ENCODE data around the gene IER2.
"Not testable (repeated sequence)": the region's sequence is repeated elsewhere in the genome, so short reads cannot be mapped to it uniquely, and the experiment has no call there.

Gene IER2

GRCh38 chr19:13149173-13149627, 1.0 kb upstream of the IER2 start:
- H3K9me3 ChIP-seq (ENCODE audit: control insufficient read depth in 2 of 2, low read length in 2 of 2); H3K36me3 ChIP-seq (ENCODE audit: control insufficient read depth in 2 of 2, insufficient read depth in 2 of 2, low read length in 2 of 2); H3K27me3 ChIP-seq (ENCODE audit: control insufficient read depth in 1 of 2, insufficient read depth in 2 of 2, low read length in 2 of 2): not testable (repeated sequence)
- Histone ChIP-seq H3K9ac (ENCODE audit: low read length in 2 of 2) (peak overlapping the region; percentile 60 to 100), H3K27ac (ENCODE audit: low read length) (peak overlapping the region; percentile 100), H3K4me1 (ENCODE audit: control insufficient read depth, insufficient read depth, low read length) (peaks cover 22% of the 10 kb centered on the region), H3K4me3 (ENCODE audit: low read length in 2 of 2) (peak overlapping the region; percentile 97 to 98)

GRCh38 chr19:13149628-13150186, 504 bp upstream of the IER2 start:
- Histone ChIP-seq H3K27ac (ENCODE audit: low read length) (peak overlapping the region; percentile 100), H3K9me3 (ENCODE audit: control insufficient read depth in 2 of 2, low read length in 2 of 2) (no peaks in the 10 kb centered on the region), H3K4me3 (ENCODE audit: low read length in 2 of 2) (peak overlapping the region; percentile 97 to 98), H3K27me3 (ENCODE audit: control insufficient read depth in 1 of 2, insufficient read depth in 2 of 2, low read length in 2 of 2) (no peaks in the 10 kb centered on the region), H3K4me1 (ENCODE audit: control insufficient read depth, insufficient read depth, low read length) (peaks cover 26% of the 10 kb centered on the region), H3K9ac (ENCODE audit: low read length in 2 of 2) (peak overlapping the region; percentile 60 to 100), H3K36me3 (ENCODE audit: control insufficient read depth in 2 of 2, insufficient read depth in 2 of 2, low read length in 2 of 2) (peaks cover 2 to 4% of the 10 kb centered on the region in 2 donors)

- Histone ChIP-seq H3K36me3 (ENCODE audit: control insufficient read depth in 2 of 2, insufficient read depth in 2 of 2, low read length in 2 of 2) (no peaks in the 10 kb centered on the region), H3K4me3 (ENCODE audit: low read length in 2 of 2) (peak overlapping the region; percentile 97 to 98), H3K27ac (ENCODE audit: low read length) (peak overlapping the region; percentile 100), H3K4me1 (ENCODE audit: control insufficient read depth, insufficient read depth, low read length) (peaks cover 38% of the 10 kb centered on the region), H3K27me3 (ENCODE audit: control insufficient read depth in 1 of 2, insufficient read depth in 2 of 2, low read length in 2 of 2) (no peaks in the 10 kb centered on the region), H3K9me3 (ENCODE audit: control insufficient read depth in 2 of 2, low read length in 2 of 2) (no peaks in the 10 kb centered on the region), H3K9ac (ENCODE audit: low read length in 2 of 2) (peak overlapping the region; percentile 100)
Observed at GRCh38 chr19:13150931-13151604, 857 bp downstream of the IER2 start.

- H3K4me3 ChIP-seq (ENCODE audit: low read length in 2 of 2), result peak overlapping the region; percentile 97 to 98
- peak overlapping the region; percentile 100 for H3K9ac ChIP-seq (ENCODE audit: low read length in 2 of 2)
- H3K9me3 ChIP-seq (ENCODE audit: control insufficient read depth in 2 of 2, low read length in 2 of 2), result no peaks in the 10 kb centered on the region
- H3K27ac ChIP-seq (ENCODE audit: low read length), result peak overlapping the region; percentile 100
- peaks cover 40% of the 10 kb centered on the region for H3K4me1 ChIP-seq (ENCODE audit: control insufficient read depth, insufficient read depth, low read length)
- no peaks in the 10 kb centered on the region for H3K36me3 ChIP-seq (ENCODE audit: control insufficient read depth in 2 of 2, insufficient read depth in 2 of 2, low read length in 2 of 2)
- no peaks in the 10 kb centered on the region for H3K27me3 ChIP-seq (ENCODE audit: control insufficient read depth in 1 of 2, insufficient read depth in 2 of 2, low read length in 2 of 2)
Observed at GRCh38 chr19:13151605-13152355, 1.6 kb downstream of the IER2 start.

GRCh38 chr19:13152356-13152973, 2.3 kb downstream of the IER2 start:
- no peaks in the 10 kb centered on the region for H3K36me3 ChIP-seq (ENCODE audit: control insufficient read depth in 2 of 2, insufficient read depth in 2 of 2, low read length in 2 of 2)
- H3K9me3 ChIP-seq (ENCODE audit: control insufficient read depth in 2 of 2, low read length in 2 of 2), result no peaks in the 10 kb centered on the region
- H3K9ac ChIP-seq (ENCODE audit: low read length in 2 of 2), result peak overlapping the region; percentile 95 to 96
- H3K27me3 ChIP-seq (ENCODE audit: control insufficient read depth in 1 of 2, insufficient read depth in 2 of 2, low read length in 2 of 2), result no peaks in the 10 kb centered on the region
- H3K27ac ChIP-seq (ENCODE audit: low read length), result peak overlapping the region; percentile 98
- peak overlapping the region; percentile 97 to 98 for H3K4me3 ChIP-seq (ENCODE audit: low read length in 2 of 2)
- H3K4me1 ChIP-seq (ENCODE audit: control insufficient read depth, insufficient read depth, low read length), result peaks cover 40% of the 10 kb centered on the region

- Histone ChIP-seq H3K27me3 (ENCODE audit: control insufficient read depth in 1 of 2, insufficient read depth in 2 of 2, low read length in 2 of 2) (no peaks in the 10 kb centered on the region), H3K9ac (ENCODE audit: low read length in 2 of 2) (peak overlapping the region; percentile 95 to 96), H3K27ac (ENCODE audit: low read length) (peak overlapping the region; percentile 98), H3K4me1 (ENCODE audit: control insufficient read depth, insufficient read depth, low read length) (peaks cover 40% of the 10 kb centered on the region), H3K36me3 (ENCODE audit: control insufficient read depth in 2 of 2, insufficient read depth in 2 of 2, low read length in 2 of 2) (no peaks in the 10 kb centered on the region), H3K9me3 (ENCODE audit: control insufficient read depth in 2 of 2, low read length in 2 of 2) (no peaks in the 10 kb centered on the region), H3K4me3 (ENCODE audit: low read length in 2 of 2) (peak overlapping the region; percentile 97 to 98)
Observed at GRCh38 chr19:13152974-13153568, 2.9 kb downstream of the IER2 start.

GRCh38 chr19:13153569-13154240, 3.5 kb downstream of the IER2 start:
- Histone ChIP-seq H3K27me3 (ENCODE audit: control insufficient read depth in 1 of 2, insufficient read depth in 2 of 2, low read length in 2 of 2) (no peaks in the 10 kb centered on the region), H3K9ac (ENCODE audit: low read length in 2 of 2) (peak overlapping the region; percentile 95 to 96), H3K4me1 (ENCODE audit: control insufficient read depth, insufficient read depth, low read length) (peaks cover 38% of the 10 kb centered on the region), H3K27ac (ENCODE audit: low read length) (peak overlapping the region; percentile 98), H3K9me3 (ENCODE audit: control insufficient read depth in 2 of 2, low read length in 2 of 2) (no peaks in the 10 kb centered on the region), H3K36me3 (ENCODE audit: control insufficient read depth in 2 of 2, insufficient read depth in 2 of 2, low read length in 2 of 2) (no peaks in the 10 kb centered on the region), H3K4me3 (ENCODE audit: low read length in 2 of 2) (peak overlapping the region; percentile 97 to 98)

GRCh38 chr19:13154241-13154778, 4.1 kb downstream of the IER2 start:
- Histone ChIP-seq H3K27ac (ENCODE audit: low read length) (peak overlapping the region; percentile 98), H3K4me3 (ENCODE audit: low read length in 2 of 2) (peak overlapping the region; percentile 97 to 98), H3K9ac (ENCODE audit: low read length in 2 of 2) (peak overlapping the region; percentile 95 to 96), H3K4me1 (ENCODE audit: control insufficient read depth, insufficient read depth, low read length) (peaks cover 35% of the 10 kb centered on the region), H3K36me3 (ENCODE audit: control insufficient read depth in 2 of 2, insufficient read depth in 2 of 2, low read length in 2 of 2) (no peaks in the 10 kb centered on the region), H3K9me3 (ENCODE audit: control insufficient read depth in 2 of 2, low read length in 2 of 2) (no peaks in the 10 kb centered on the region), H3K27me3 (ENCODE audit: control insufficient read depth in 1 of 2, insufficient read depth in 2 of 2, low read length in 2 of 2) (no peaks in the 10 kb centered on the region)

- H3K36me3 ChIP-seq (ENCODE audit: control insufficient read depth in 2 of 2, insufficient read depth in 2 of 2, low read length in 2 of 2), result no peaks in the 10 kb centered on the region
- no peaks in the 10 kb centered on the region for H3K27me3 ChIP-seq (ENCODE audit: control insufficient read depth in 1 of 2, insufficient read depth in 2 of 2, low read length in 2 of 2)
- peak overlapping the region; percentile 97 to 98 for H3K4me3 ChIP-seq (ENCODE audit: low read length in 2 of 2)
- H3K9me3 ChIP-seq (ENCODE audit: control insufficient read depth in 2 of 2, low read length in 2 of 2), result no peaks in the 10 kb centered on the region
- peaks cover 31% of the 10 kb centered on the region for H3K4me1 ChIP-seq (ENCODE audit: control insufficient read depth, insufficient read depth, low read length)
- H3K9ac ChIP-seq (ENCODE audit: low read length in 2 of 2), result peak overlapping the region; percentile 95 to 96
- peak overlapping the region; percentile 98 for H3K27ac ChIP-seq (ENCODE audit: low read length)
Observed at GRCh38 chr19:13154911-13155471, 4.8 kb downstream of the IER2 start.
